ENCODE data around the gene CCBE1. TPM values are rescaled to one million over a fixed set of nuclear protein-coding genes. Genes with fewer than 3 reads are reported as not detected.

Gene CCBE1
- total and polyA plus RNA-seq, 10 donors, result 0.06 to 0.93 (median 0.23) TPM

- Histone ChIP-seq H3K9me3 (peaks cover 0 to 8% (median 2%) of the 10 kb centered on the region in 8 donors), H3K4me1 (no peaks in the 10 kb centered on the region), H3K4me3 (no peak overlapping the region), H3K27ac (no peak overlapping the region), H3K27me3 (replicated peaks in 1 of 7) (no peaks in the 10 kb centered on the region), H3K36me3 (no peaks in the 10 kb centered on the region)
- DNase-seq, result no peak
- WGBS, 5 donors, result 67 to 83% (median 73%) methylated on average over 6 of the region's 6 CpGs
- intact Hi-C loops (cut with DNase I; ENCODE audit: low total_unique reads), result no loop called here
- TF ChIP-seq POLR2A (IDR thresholded peaks at IDR 0.05) (no peak), CTCF (IDR thresholded peaks at IDR 0.05 in 8 of 11, conservative IDR thresholded peaks at IDR 0.05 in 3 of 11) (no peak), POLR2AphosphoS5 (IDR thresholded peaks at IDR 0.05) (no peak)
Observed at GRCh38 chr18:59501920-59502273, 195.3 kb downstream of the CCBE1 start.

DNA sequence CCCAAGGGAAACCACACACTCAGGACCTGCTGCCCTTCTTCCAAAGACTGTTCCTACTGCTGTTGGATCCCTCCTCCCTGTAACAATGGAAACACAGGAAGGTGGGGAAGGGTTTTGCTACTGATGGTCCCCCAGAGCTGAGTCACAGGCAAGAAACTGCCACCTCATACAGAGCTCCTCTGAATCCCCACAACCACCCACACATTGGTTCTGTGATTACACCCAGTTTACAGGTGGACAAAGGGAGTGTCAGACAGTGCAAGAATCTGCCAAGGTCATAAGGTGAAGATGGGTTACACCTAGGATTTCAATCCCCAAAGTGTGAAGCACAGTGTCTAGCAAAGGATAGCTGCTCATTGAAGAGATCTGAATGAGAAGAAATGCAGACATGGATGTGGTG lies 196.5 kb downstream of the CCBE1 start:
- no peaks in the 10 kb centered on the region for H3K36me3 ChIP-seq
- H3K4me3 ChIP-seq, result no peak overlapping the region
- TF ChIP-seq POLR2A (IDR thresholded peaks at IDR 0.05) (no peak), CTCF (IDR thresholded peaks at IDR 0.05 in 8 of 11, conservative IDR thresholded peaks at IDR 0.05 in 3 of 11) (no peak), POLR2AphosphoS5 (IDR thresholded peaks at IDR 0.05) (no peak)
- no peak for DNase-seq
- peaks cover 0 to 8% (median 2%) of the 10 kb centered on the region in 8 donors for H3K9me3 ChIP-seq
- intact Hi-C loops (cut with DNase I; ENCODE audit: low total_unique reads), result no loop called here
- no peaks in the 10 kb centered on the region for H3K27me3 ChIP-seq (replicated peaks in 1 of 7)
- no peaks in the 10 kb centered on the region for H3K4me1 ChIP-seq
- H3K27ac ChIP-seq, result no peak overlapping the region

DNA sequence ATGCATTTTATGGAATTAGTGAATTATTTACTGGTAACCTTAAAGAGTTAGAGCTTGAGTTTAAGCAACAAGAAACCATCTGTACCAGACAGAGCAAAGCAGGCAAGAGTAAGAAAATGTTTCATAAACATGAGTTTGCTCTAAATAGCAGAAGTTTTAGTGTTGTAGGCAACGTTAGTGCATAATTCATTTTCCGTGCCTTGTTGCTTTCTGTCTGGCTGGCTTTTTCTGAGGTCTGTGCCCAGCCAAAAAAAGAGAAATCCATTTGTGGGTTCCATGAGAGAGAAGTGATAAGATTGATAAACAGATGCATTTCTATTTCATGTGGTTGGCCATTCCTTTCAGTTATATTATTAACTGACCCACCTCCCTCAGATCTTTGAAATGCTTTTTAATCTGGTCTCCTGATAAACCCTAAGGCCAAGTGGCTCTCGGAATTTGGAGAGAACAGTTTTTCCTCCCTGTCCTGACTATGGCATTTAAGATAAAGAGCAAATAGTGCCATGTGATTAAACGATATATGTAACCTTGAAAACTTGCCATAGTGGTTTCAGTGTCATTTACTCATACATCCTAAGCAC lies 198.6 kb downstream of the CCBE1 start:
- Histone ChIP-seq H3K4me3 (no peak overlapping the region), H3K27me3 (replicated peaks in 1 of 7) (peaks cover 0 to 3% (median 0%) of the 10 kb centered on the region in 7 donors), H3K27ac (no peak overlapping the region), H3K4me1 (no peaks in the 10 kb centered on the region), H3K9me3 (peaks cover 0 to 8% (median 2%) of the 10 kb centered on the region in 8 donors), H3K36me3 (no peaks in the 10 kb centered on the region)
- no peak for TF ChIP-seq POLR2A (IDR thresholded peaks at IDR 0.05)
- no peak for TF ChIP-seq POLR2AphosphoS5 (IDR thresholded peaks at IDR 0.05)
- no peak for TF ChIP-seq CTCF (IDR thresholded peaks at IDR 0.05 in 8 of 11, conservative IDR thresholded peaks at IDR 0.05 in 3 of 11)
- intact Hi-C loops (cut with DNase I; ENCODE audit: low total_unique reads), result no loop called here
- 62 to 76% (median 65%) methylated on average over 4 of the region's 4 CpGs for WGBS, 5 donors
- DNase-seq, result no peak

DNA sequence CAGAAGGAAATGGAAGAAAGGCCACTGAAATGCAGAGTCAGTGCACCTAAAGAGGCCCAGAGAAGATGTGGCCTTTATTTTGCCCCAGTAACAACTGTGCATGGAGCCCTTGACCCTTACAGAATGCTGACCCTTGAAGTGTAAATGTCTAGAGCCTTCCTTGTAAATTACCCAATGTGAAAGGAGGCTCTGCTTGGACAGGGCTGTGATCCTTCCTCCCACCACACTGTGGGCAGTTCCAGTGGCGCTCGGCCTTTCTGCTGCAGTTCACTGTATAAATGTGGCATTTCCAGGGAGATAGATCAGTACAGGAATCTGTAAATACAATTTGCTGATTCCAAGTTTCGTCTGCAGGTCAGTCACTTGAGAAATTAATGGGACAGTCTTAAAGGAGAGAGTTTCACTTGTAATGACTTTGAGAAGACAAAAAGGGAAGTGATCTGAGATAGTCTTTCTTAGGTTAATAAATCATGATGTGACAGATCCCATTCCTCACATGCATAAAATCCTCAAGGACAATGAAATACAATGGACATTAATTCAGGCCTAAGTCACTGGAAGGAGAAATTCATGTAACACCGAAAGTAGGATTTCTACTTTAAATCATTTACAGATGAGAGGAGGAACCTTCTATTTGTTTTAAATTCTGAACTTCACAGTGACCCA lies 204.3 kb downstream of the CCBE1 start:
- Histone ChIP-seq H3K4me3 (no peak overlapping the region), H3K4me1 (no peaks in the 10 kb centered on the region), H3K36me3 (no peaks in the 10 kb centered on the region), H3K27me3 (replicated peaks in 1 of 7) (peaks cover 0 to 3% (median 0%) of the 10 kb centered on the region in 7 donors), H3K27ac (no peak overlapping the region), H3K9me3 (no peaks in the 10 kb centered on the region)
- intact Hi-C loops (cut with DNase I; ENCODE audit: low total_unique reads), result no loop called here
- WGBS, 5 donors, result 80 to 87% (median 83%) methylated on average over 4 of the region's 4 CpGs
- no peak for DNase-seq
- TF ChIP-seq CTCF (IDR thresholded peaks at IDR 0.05 in 8 of 11, conservative IDR thresholded peaks at IDR 0.05 in 3 of 11) (no peak), POLR2A (IDR thresholded peaks at IDR 0.05) (no peak), POLR2AphosphoS5 (IDR thresholded peaks at IDR 0.05) (no peak)
